Liver (tissue), 3 donors: ENCODE results near the gene ABCC1.

Source experiments
- GABPA ChIP-seq, 2 donors: IDR thresholded peaks in 1 of 2; conservative IDR thresholded peaks in 1 of 2; 2 replicates each; pipeline ENCODE4 v1.6.1; 2016; ENCODE audit warnings: antibody characterized with exemption in 2 of 2, mild to moderate bottlenecking in 1 of 2, moderate library complexity in 1 of 2
- TAF1 ChIP-seq: conservative IDR thresholded peaks from 2 replicates; pipeline ENCODE4 v1.6.1; 2016; ENCODE audit warnings: antibody characterized with exemption, mild to moderate bottlenecking
- TF ChIP-seq, protein P1 (sequence below): fragments of 150-350 bp; IDR thresholded peaks from 2 replicates; pipeline ENCODE4 v1.5.1; 2017; ENCODE audit warnings: improper control_type of control experiment, low read depth, low read length; ENCODE audit not compliant: missing input control
- donor health status: healthy.
- donor health status: healthy.

DNA sequence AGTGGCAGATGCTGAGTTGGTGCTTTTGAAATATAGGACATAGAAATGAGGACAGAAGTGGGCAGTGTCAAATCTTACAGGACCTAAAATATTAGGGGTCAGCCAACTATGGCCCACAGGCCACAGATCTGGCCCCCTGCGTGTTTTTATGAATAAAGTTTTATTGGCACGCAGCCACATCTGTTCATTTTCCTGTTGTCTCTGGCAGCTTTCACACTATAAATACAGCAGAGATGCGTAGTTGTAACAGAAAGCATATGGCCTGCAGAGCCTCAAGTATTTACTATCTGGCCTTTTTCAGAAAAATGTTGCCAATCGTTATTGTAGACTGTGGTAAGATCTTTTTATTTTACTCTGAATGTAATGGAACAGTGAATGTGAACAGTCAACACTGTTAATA lies 191.1 kb downstream of the ABCC1 start:
- TF ChIP-seq, protein P1, sequence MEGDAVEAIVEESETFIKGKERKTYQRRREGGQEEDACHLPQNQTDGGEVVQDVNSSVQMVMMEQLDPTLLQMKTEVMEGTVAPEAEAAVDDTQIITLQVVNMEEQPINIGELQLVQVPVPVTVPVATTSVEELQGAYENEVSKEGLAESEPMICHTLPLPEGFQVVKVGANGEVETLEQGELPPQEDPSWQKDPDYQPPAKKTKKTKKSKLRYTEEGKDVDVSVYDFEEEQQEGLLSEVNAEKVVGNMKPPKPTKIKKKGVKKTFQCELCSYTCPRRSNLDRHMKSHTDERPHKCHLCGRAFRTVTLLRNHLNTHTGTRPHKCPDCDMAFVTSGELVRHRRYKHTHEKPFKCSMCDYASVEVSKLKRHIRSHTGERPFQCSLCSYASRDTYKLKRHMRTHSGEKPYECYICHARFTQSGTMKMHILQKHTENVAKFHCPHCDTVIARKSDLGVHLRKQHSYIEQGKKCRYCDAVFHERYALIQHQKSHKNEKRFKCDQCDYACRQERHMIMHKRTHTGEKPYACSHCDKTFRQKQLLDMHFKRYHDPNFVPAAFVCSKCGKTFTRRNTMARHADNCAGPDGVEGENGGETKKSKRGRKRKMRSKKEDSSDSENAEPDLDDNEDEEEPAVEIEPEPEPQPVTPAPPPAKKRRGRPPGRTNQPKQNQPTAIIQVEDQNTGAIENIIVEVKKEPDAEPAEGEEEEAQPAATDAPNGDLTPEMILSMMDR = no peak
- no peak for TF ChIP-seq GABPA (IDR thresholded peaks at IDR 0.05 in 1 of 2, conservative IDR thresholded peaks at IDR 0.05 in 1 of 2)
- TF ChIP-seq TAF1 = no peak
